ENCODE measurements around the gene PRKAB1. TPM values are rescaled to one million over a fixed set of nuclear protein-coding genes. Genes with fewer than 3 reads are reported as not detected.

The PRKAB1 gene

DNA sequence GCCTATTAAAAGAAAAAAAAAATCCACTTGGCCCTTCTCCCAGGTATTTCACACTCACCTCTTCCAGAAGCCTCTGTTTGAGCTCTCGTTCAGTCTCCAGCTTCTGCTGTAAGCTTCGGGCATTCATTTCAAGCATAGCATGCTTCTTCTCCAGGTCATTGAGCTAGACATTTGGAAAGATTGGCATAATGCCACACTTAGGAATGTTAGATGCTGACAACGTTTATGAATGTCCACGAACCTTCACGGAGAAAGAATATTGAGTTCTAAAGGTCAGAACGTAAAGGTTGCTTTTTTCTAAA, 60.5 kb downstream of the PRKAB1 start:
- Histone ChIP-seq H2BK15ac (ENCODE audit: low read depth, poor library complexity, severe bottlenecking) (no peak overlapping the region), H3K4ac (ENCODE audit: low read depth in 1 of 2, low read length in 2 of 2) (no peak overlapping the region), H2BK5ac (ENCODE audit: low read depth, low read length, poor library complexity, severe bottlenecking) (no peak overlapping the region), H3K18ac (ENCODE audit: low read depth in 1 of 2, low read length in 2 of 2) (no peak overlapping the region), H3K27me3 (ENCODE audit: control insufficient read depth in 1 of 2, insufficient read depth in 1 of 2, low read length in 2 of 2) (no peaks in the 10 kb centered on the region), H2AFZ (ENCODE audit: low read depth, low read length) (no peak overlapping the region), H3K9ac (ENCODE audit: low read length) (no peak overlapping the region), H4K91ac (ENCODE audit: low read length) (no peak overlapping the region), H2BK12ac (ENCODE audit: low read length in 2 of 2) (no peak overlapping the region), H4K8ac (ENCODE audit: low read length) (no peak overlapping the region), H3K27ac (ENCODE audit: low read length, poor library complexity, severe bottlenecking) (no peak overlapping the region), H3K79me1 (replicated peaks; ENCODE audit: low read length, poor library complexity, severe bottlenecking) (peaks cover 3% of the 10 kb centered on the region), H3K4me2 (ENCODE audit: low read length, poor library complexity, severe bottlenecking) (no peak overlapping the region), H2BK120ac (ENCODE audit: low read depth, low read length) (no peak overlapping the region), H3K9me3 (ENCODE audit: control insufficient read depth, low read length) (no peaks in the 10 kb centered on the region), H3K4me1 (ENCODE audit: control insufficient read depth, insufficient read depth, low read depth, low read length) (no peaks in the 10 kb centered on the region), H2AK5ac (ENCODE audit: low read length, severe bottlenecking) (no peak overlapping the region), H3K14ac (ENCODE audit: low read length in 2 of 2) (no peak overlapping the region), H3K23ac (ENCODE audit: low read length in 2 of 2) (no peak overlapping the region), H3K36me3 (ENCODE audit: control insufficient read depth in 1 of 2, insufficient read depth in 2 of 2, low read depth in 1 of 2, low read length in 2 of 2) (peaks cover 2 to 36% of the 10 kb centered on the region in 2 experiments), H3K4me3 (ENCODE audit: insufficient read depth in 1 of 2, low read depth in 1 of 2, low read length in 2 of 2) (no peak overlapping the region)
- no peak for DNase-seq
- WGBS, result 95% methylated on average over 6 of the region's 6 CpGs

DNA sequence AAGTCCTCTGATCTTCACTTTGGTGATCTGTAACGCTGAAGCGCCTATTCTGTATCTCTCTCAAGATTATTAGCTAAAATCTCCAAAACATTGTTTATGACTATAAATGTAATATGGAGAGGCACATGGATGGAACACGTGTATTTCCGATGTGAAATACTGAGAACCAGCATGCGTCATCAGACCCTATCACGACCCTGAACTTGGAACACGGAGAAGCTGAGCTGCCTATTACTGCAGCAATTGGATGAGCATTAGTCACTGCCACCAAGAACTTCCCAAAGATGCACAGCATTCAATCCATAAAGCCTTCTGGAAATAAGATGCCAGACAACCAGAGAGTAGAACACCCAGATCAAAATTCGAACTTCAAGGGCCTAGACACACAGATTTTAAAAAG, 61.9 kb downstream of the PRKAB1 start:
- H3K18ac ChIP-seq (ENCODE audit: low read depth in 1 of 2, low read length in 2 of 2), result no peak overlapping the region
- H3K36me3 ChIP-seq (ENCODE audit: control insufficient read depth in 1 of 2, insufficient read depth in 2 of 2, low read depth in 1 of 2, low read length in 2 of 2), result peaks cover 12 to 48% of the 10 kb centered on the region in 2 experiments
- no peak overlapping the region for H4K8ac ChIP-seq (ENCODE audit: low read length)
- peaks cover 3% of the 10 kb centered on the region for H3K79me1 ChIP-seq (replicated peaks; ENCODE audit: low read length, poor library complexity, severe bottlenecking)
- H4K91ac ChIP-seq (ENCODE audit: low read length), result no peak overlapping the region
- no peak overlapping the region for H2BK15ac ChIP-seq (ENCODE audit: low read depth, poor library complexity, severe bottlenecking)
- H2BK12ac ChIP-seq (ENCODE audit: low read length in 2 of 2), result no peak overlapping the region
- no peak overlapping the region for H3K14ac ChIP-seq (ENCODE audit: low read length in 2 of 2)
- no peak overlapping the region for H3K9ac ChIP-seq (ENCODE audit: low read length)
- no peak overlapping the region for H3K4me2 ChIP-seq (ENCODE audit: low read length, poor library complexity, severe bottlenecking)
- no peak overlapping the region for H2BK5ac ChIP-seq (ENCODE audit: low read depth, low read length, poor library complexity, severe bottlenecking)
- H3K9me3 ChIP-seq (ENCODE audit: control insufficient read depth, low read length), result no peaks in the 10 kb centered on the region
- no peak overlapping the region for H3K4ac ChIP-seq (ENCODE audit: low read depth in 1 of 2, low read length in 2 of 2)
- 99% methylated on average over 8 of the region's 8 CpGs for WGBS
- no peak overlapping the region for H2AK5ac ChIP-seq (ENCODE audit: low read length, severe bottlenecking)
- H3K27ac ChIP-seq (ENCODE audit: low read length, poor library complexity, severe bottlenecking), result no peak overlapping the region
- H2AFZ ChIP-seq (ENCODE audit: low read depth, low read length), result no peak overlapping the region
- no peaks in the 10 kb centered on the region for H3K27me3 ChIP-seq (ENCODE audit: control insufficient read depth in 1 of 2, insufficient read depth in 1 of 2, low read length in 2 of 2)
- H3K4me3 ChIP-seq (ENCODE audit: insufficient read depth in 1 of 2, low read depth in 1 of 2, low read length in 2 of 2), result no peak overlapping the region
- no peaks in the 10 kb centered on the region for H3K4me1 ChIP-seq (ENCODE audit: control insufficient read depth, insufficient read depth, low read depth, low read length)
- H2BK120ac ChIP-seq (ENCODE audit: low read depth, low read length), result no peak overlapping the region
- no peak for DNase-seq
- H3K23ac ChIP-seq (ENCODE audit: low read length in 2 of 2), result no peak overlapping the region

GRCh38 chr12:119730381-119730780, 62.4 kb downstream of the PRKAB1 start:
- 99% methylated on average over 13 of the region's 13 CpGs for WGBS
- Histone ChIP-seq H2AK5ac (ENCODE audit: low read length, severe bottlenecking) (no peak overlapping the region), H2AFZ (ENCODE audit: low read depth, low read length) (no peak overlapping the region), H3K4me2 (ENCODE audit: low read length, poor library complexity, severe bottlenecking) (no peak overlapping the region), H2BK15ac (ENCODE audit: low read depth, poor library complexity, severe bottlenecking) (no peak overlapping the region), H3K9ac (ENCODE audit: low read length) (no peak overlapping the region), H4K8ac (ENCODE audit: low read length) (no peak overlapping the region), H3K4ac (ENCODE audit: low read depth in 1 of 2, low read length in 2 of 2) (no peak overlapping the region), H4K91ac (ENCODE audit: low read length) (no peak overlapping the region), H3K27me3 (ENCODE audit: control insufficient read depth in 1 of 2, insufficient read depth in 1 of 2, low read length in 2 of 2) (no peaks in the 10 kb centered on the region), H2BK120ac (ENCODE audit: low read depth, low read length) (no peak overlapping the region), H3K36me3 (ENCODE audit: control insufficient read depth in 1 of 2, insufficient read depth in 2 of 2, low read depth in 1 of 2, low read length in 2 of 2) (peaks cover 12 to 51% of the 10 kb centered on the region in 2 experiments), H3K23ac (ENCODE audit: low read length in 2 of 2) (no peak overlapping the region), H3K4me1 (ENCODE audit: control insufficient read depth, insufficient read depth, low read depth, low read length) (no peaks in the 10 kb centered on the region), H3K18ac (ENCODE audit: low read depth in 1 of 2, low read length in 2 of 2) (no peak overlapping the region), H3K14ac (ENCODE audit: low read length in 2 of 2) (no peak overlapping the region), H2BK12ac (ENCODE audit: low read length in 2 of 2) (no peak overlapping the region), H3K27ac (ENCODE audit: low read length, poor library complexity, severe bottlenecking) (no peak overlapping the region), H3K4me3 (ENCODE audit: insufficient read depth in 1 of 2, low read depth in 1 of 2, low read length in 2 of 2) (no peak overlapping the region), H3K9me3 (ENCODE audit: control insufficient read depth, low read length) (no peaks in the 10 kb centered on the region), H3K79me1 (replicated peaks; ENCODE audit: low read length, poor library complexity, severe bottlenecking) (peaks cover 2% of the 10 kb centered on the region), H2BK5ac (ENCODE audit: low read depth, low read length, poor library complexity, severe bottlenecking) (no peak overlapping the region)
- no peak for DNase-seq

Small RNA genes lying within 50 kb of the gene (small RNA-seq; reads per million reads assigned to genes)
- gene RN7SKP197 (ENCODE audit: low read depth), result not detected
